ENCODE results near the gene PRDX1.
"Not testable (repeated sequence)": the region's sequence is repeated elsewhere in the genome, so short reads cannot be mapped to it uniquely, and the experiment has no call there.

Gene PRDX1

GRCh38 chr1:45503462-45504360 is 18.0 kb downstream of the PRDX1 start:
- no peak for DNase-seq

GRCh38 chr1:45501505-45501859 is 20.2 kb downstream of the PRDX1 start:
- DNase-seq = no peak

GRCh38 chr1:45499415-45499769 is 22.3 kb downstream of the PRDX1 start:
- DNase-seq = no peak

DNA sequence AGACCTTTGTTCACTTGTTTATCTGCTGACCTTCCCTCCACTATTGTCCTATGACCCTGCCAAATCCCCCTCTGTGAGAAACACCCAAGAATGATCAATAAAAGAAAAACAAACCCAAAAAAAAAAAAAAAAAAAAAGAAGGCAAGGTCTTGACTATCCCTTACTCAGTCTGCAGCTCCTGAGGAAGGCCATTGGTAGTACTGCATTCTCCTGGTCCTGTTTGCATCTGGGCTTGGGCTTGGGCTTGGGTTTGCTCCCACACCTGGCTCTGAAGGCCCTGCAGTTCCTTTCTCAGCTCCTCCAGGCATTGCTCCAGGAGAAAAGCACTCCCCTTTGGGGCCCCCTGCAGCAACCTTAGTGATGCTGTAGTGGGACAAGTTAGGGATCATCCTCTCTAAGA is 23.4 kb downstream of the PRDX1 start:
- DNase-seq = no peak

DNA sequence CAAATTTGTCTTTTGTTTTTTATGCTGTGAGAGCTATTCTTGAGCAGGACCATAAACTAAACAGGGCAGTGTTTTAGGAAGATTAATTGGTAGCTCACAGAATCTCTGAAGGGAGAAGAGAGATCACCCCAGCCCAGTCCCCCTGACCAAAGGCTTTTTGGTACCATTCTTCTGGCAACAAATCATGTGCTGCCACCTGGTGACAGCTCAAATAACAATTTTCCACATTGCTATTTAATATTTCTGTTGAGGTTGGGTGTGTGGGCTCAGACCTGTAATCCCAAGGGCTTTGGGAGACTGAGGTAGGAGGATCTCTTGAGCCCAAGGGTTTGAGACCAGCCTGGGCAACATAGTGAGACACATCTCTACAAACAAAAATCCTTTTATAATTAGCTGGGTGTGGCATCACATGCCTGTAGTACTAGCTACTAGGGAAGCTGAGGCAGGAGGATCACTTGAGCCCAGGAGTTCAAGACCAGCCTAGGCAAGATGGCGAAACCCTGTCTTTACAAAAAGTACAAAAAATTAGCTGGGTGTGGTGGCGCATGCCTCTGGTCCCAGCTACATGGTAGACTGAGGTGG is 28.5 kb downstream of the PRDX1 start:
- peak; percentile 52 for DNase-seq

GRCh38 chr1:45492691-45493090 is 29.0 kb downstream of the PRDX1 start:
- no peak for DNase-seq

DNA sequence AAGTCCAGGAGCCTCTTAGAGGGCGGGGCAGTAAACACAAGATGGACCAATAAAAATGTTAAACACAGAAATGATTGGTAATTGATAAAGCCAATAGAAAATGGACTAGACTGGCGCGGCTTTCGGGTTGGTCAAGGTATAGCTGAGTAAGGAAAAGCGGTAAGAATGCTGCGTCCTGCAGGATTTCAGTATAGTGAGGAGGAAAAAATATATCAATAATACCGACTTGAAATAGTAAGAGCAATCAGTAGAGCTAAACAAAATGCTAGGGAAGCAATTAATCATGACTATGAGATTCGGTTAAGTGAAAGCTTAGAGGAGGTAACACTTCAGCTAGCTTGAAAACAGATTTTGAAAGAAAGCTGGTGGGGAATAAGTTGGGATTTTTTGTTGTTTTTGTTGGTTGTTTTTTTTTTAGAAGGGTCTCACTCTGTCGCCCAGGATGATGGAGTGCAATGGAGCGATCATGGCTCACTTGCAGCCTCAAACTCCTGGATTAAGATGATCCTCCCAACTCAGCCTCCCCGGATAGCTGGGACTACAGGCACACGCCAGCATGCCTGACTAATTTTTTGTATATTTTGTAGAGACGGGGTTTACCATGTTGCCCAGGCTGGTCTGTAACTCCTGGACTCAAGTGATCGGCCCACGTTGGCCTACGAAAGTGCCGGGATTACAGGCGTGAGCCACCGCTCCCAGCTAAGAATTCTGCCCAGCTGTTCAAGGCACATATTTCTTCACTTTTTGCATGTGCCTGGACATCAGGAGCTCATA is 30.0 kb downstream of the PRDX1 start:
- DNase-seq = no peak

- peak; percentile 95 for DNase-seq
These were observed 30.8 kb downstream of the PRDX1 start, which contains the start of gene TESK2 for GRCh38 chr1:45490626-45491486. TSS of gene TESK2 (minus strand) at chr1:45491163. CDS start at chr1:45457785, 33,378 bp downstream.

- no peak for DNase-seq
These were observed 31.5 kb downstream of the PRDX1 start for GRCh38 chr1:45490121-45490625.

DNA sequence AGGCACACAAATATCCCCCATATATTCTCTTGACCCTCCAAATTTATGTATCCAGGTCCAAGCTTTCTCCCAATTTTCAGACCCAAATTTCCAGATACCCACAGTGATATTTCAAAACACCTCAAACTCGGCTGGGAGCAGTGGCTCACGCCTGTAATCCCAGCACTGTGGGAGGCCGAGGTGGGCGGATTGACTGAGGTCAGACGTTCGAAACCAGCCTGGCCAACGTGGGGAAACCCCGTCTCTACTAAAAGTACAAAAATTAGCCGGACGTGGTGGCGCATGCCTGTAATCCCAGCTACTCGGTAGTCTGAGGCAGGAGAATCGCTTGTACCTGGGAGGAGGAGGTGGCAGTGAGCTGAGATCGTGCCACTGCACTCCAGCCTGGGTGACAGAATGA is 32.3 kb downstream of the PRDX1 start:
- peak; percentile 71 for DNase-seq

GRCh38 chr1:45488666-45489377 is 32.9 kb downstream of the PRDX1 start:
- DNase-seq = no peak

DNA sequence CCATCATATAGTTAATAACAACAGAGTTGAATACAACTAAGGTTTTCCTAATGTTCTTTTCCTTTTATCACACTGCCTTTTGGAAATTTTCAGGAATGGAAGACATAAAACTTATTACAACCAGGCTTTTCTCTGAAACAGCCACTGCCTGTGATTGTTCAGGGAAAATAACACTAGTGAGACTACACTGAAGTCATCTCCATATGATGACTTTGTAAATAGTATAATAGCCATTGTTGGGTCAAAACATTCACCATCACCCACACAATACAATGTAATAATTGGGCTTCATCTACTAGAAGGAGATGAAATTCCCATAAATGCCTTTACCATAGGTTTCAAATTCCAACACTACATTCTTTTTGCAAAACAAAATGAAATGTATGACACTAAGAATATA is 35.7 kb downstream of the PRDX1 start:
- DNase-seq = no peak

DNA sequence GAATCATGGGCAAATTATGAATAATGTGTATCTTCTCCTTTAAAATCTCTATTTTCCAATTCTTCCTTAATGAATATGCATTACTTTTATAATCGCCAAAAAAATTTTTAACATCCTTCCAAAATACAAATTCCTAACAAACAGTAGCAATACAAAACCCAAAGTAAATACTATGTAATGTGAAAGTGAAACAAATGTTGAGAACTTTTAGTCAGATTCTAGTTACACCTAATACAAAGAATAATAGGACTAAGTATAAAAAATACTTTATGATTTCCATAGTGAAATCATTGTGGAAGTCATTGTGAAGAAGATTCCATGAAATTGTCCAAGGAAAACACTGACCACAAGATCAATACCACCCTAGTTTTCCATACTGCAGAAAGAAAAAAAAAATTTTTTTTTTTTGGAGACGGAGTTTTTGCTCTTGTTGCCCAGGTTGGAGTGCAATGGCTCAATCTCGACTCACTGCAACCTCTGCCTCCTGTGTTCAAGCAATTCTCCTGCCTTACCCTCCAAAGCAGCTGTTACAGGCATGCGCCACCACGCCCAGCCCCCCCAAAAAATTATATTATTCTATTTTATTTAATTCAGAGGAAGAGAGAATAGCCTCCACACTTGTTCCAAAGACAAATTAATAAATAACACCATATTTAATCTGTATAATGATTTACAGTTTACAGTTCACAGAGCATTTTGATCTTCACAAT is 42.5 kb downstream of the PRDX1 start:
- no peak for DNase-seq

DNA sequence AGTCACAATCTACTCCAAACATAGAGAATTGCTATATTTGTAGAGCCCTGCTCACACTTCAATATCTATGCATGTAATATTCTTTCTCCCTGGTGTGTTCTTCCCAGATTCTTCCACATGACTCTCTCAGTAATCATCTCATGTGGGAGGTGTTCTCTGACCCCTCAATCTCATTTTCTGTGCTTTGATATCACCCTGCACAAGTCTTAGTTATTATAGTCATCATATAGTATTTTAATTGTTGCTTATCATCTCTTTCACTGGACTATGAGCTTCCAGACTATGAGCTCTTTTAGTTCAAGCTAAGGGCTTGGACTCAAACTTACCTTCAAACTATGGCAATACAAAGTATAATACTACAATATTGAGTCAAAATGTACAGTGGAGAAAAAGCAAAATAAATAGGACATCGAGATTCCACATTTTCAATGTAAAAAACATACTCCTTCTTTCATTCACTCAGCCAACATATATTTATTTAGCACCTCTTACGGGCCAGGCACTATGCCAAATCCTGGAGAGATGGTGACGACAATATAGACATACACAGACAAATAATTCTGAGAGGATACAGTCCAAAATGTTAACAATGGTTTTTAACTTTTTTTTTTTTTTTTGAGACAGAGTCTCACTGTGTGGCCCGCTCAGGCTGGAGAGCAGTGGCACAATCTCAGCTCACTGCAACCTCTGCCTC is 43.4 kb downstream of the PRDX1 start:
- DNase-seq = no peak

DNA sequence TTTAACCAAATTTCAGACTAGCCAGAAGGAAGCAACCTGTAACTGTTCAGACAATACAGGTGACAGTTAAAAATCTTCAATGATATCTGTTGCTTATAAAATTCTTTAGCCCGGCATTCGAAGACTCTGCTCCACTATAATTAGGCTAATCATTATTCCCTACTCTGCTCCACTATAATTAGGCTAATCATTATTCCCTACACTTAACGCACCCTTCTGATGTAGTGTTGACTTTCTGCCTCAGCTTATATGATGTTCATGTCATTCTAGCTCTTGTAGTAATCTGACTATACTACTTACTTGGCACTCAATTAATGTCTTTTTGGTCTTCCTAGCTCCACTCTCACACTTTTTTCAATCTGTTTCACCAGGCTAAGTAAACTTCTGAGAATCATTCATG is 44.0 kb downstream of the PRDX1 start:
- no peak for DNase-seq

DNA sequence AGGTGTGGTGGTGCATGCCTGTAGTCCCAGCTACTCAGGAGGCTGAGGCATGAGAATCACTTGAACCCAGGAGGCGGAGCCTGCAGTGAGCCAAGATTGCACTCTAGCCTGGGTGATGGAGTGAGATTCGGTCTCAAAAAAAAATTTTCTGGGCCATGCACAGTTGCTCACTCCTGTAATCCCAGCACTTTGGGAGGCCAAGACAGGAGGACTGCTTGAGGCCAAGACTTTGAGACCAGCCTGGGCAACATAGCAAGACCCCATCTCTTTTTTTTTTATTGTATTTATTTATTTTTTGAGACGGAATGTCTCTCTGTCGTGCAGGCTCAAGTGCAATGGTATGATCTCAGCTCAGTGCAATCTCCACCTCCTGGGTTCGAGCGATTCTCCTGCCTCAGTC is 47.5 kb downstream of the PRDX1 start:
- DNase-seq = not testable (repeated sequence)

- DNase-seq = no peak
These were observed 48.4 kb downstream of the PRDX1 start for GRCh38 chr1:45473302-45473701.

DNA sequence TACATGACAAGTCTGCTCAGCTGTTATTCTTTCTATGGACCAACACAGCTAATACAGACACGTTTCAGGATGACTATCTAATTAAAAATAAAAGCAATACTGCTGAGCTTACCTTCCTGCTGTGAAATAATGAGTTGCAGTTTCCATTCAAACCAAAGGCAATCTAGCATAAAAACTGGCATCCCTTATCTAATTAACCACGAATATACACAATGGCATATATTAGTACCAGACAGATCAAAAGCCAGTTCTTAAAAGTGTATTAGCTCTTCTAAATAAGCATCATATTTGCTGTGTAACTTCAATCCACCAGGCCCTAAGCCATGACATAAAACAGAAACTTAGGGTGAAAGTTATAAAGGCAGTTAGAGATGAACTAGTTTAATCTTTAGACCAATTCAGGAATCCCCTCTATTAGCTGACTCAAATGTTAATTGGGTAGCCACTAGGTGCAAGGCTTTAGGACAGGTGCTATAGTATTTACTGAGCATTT is 51.3 kb downstream of the PRDX1 start:
- no peak for DNase-seq

GRCh38 chr1:45467353-45467752 is 54.3 kb downstream of the PRDX1 start:
- not testable (repeated sequence) for DNase-seq

GRCh38 chr1:45465277-45465676 is 56.4 kb downstream of the PRDX1 start:
- no peak for DNase-seq
